ENCODE data around the gene TLR1. TPM values are rescaled to one million over a fixed set of nuclear protein-coding genes. Genes with fewer than 3 reads are reported as not detected.

The TLR1 gene
- total RNA-seq, result 10 to 100 TPM; 15.7 to 29.7 (median 22.8) TPM

- H3K4me1 ChIP-seq, result peaks cover 0 to 25% (median 14%) of the 10 kb centered on the region in 4 donors
- peaks cover 0 to 32% (median 0%) of the 10 kb centered on the region in 3 donors for H3K36me3 ChIP-seq
- peak within 1 kb of the TSS; percentile 11 to 42 (median 32) for H3K4me3 ChIP-seq
- no peak for DNase-seq (ENCODE audit: low spot score in 2 of 2)
- H3K27ac ChIP-seq, result peak within 1 kb of the TSS; percentile 77 to 85 (median 78)
- H3K9me3 ChIP-seq, result peaks cover 0 to 11% (median 0%) of the 10 kb centered on the region in 4 donors
- H3K27me3 ChIP-seq, result no peaks in the 10 kb centered on the region
- TF ChIP-seq POLR2A (IDR thresholded peaks at IDR 0.05), result peak in 1 of 2 donors; percentile 30
- TF ChIP-seq CTCF (IDR thresholded peaks at IDR 0.05), result peak; percentile 61 to 76 (median 70)
- peak in 1 of 2 donors; percentile 4 for TF ChIP-seq EP300 (IDR thresholded peaks at IDR 0.05)
- 9 to 13% methylated on average over 7 of the region's 7 CpGs for WGBS, 2 donors
Observed at GRCh38 chr4:38804654-38805295, at the start of gene TLR1. TLR1 (minus strand) TSS chr4:38804791; CDS start chr4:38798831, 5,960 bp downstream.

GRCh38 chr4:38846015-38846414 lies 41.4 kb upstream of the TLR1 start:
- Histone ChIP-seq H3K9me3 (peaks cover 0 to 11% (median 0%) of the 10 kb centered on the region in 4 donors), H3K4me3 (no peak overlapping the region), H3K4me1 (no peaks in the 10 kb centered on the region), H3K27me3 (no peaks in the 10 kb centered on the region), H3K27ac (no peak overlapping the region), H3K36me3 (no peaks in the 10 kb centered on the region)
- no peak for DNase-seq (ENCODE audit: low spot score in 2 of 2)
- WGBS, 2 donors, result 73 to 81% methylated on average over 3 of the region's 3 CpGs
- TF ChIP-seq CTCF (IDR thresholded peaks at IDR 0.05) (no peak), POLR2A (IDR thresholded peaks at IDR 0.05) (no peak)

- H3K4me3 ChIP-seq, result no peak overlapping the region
- TF ChIP-seq POLR2A (IDR thresholded peaks at IDR 0.05), result no peak
- no peak for TF ChIP-seq EP300 (IDR thresholded peaks at IDR 0.05)
- no peak for TF ChIP-seq CTCF (IDR thresholded peaks at IDR 0.05)
- no peaks in the 10 kb centered on the region for H3K36me3 ChIP-seq
Observed at GRCh38 chr4:38842994-38843393, 38.4 kb upstream of the TLR1 start.

GRCh38 chr4:38837849-38838248 lies 33.3 kb upstream of the TLR1 start:
- no peaks in the 10 kb centered on the region for H3K36me3 ChIP-seq
- DNase-seq (ENCODE audit: low spot score in 2 of 2), result no peak
- no peak overlapping the region for H3K27ac ChIP-seq
- no peaks in the 10 kb centered on the region for H3K27me3 ChIP-seq
- no peaks in the 10 kb centered on the region for H3K4me1 ChIP-seq
- TF ChIP-seq CTCF (IDR thresholded peaks at IDR 0.05), result no peak
- no peak for TF ChIP-seq POLR2A (IDR thresholded peaks at IDR 0.05)
- TF ChIP-seq EP300 (IDR thresholded peaks at IDR 0.05), result no peak
- 63 to 64% methylated on average over 2 of the region's 2 CpGs for WGBS, 2 donors
- H3K9me3 ChIP-seq, result peaks cover 0 to 34% (median 5%) of the 10 kb centered on the region in 4 donors
- no peak overlapping the region for H3K4me3 ChIP-seq

More at GRCh38 chr4:38842994-38843393, 38.4 kb upstream of the TLR1 start:
- whole genome bisulfite sequencing, 2 donors, result 75 to 81% methylated on average over 4 of the region's 4 CpGs
- Histone ChIP-seq H3K9me3 (peaks cover 0 to 2% (median 0%) of the 10 kb centered on the region in 4 donors), H3K4me1 (no peaks in the 10 kb centered on the region), H3K27ac (no peak overlapping the region), H3K27me3 (no peaks in the 10 kb centered on the region)
- no peak for DNase-seq (ENCODE audit: low spot score in 2 of 2)

GRCh38 chr4:38837334-38837733 lies 32.7 kb upstream of the TLR1 start:
- no peak for DNase-seq (ENCODE audit: low spot score in 2 of 2)
- H3K27me3 ChIP-seq, result no peaks in the 10 kb centered on the region
- H3K36me3 ChIP-seq, result no peaks in the 10 kb centered on the region
- TF ChIP-seq POLR2A (IDR thresholded peaks at IDR 0.05), result no peak
- H3K4me1 ChIP-seq, result no peaks in the 10 kb centered on the region
- peaks cover 0 to 34% (median 5%) of the 10 kb centered on the region in 4 donors for H3K9me3 ChIP-seq
- no peak overlapping the region for H3K4me3 ChIP-seq
- H3K27ac ChIP-seq, result no peak overlapping the region

Measured in tibial nerve (tissue), 4 donors.